ENCODE results near the gene CRYZL1.

The CRYZL1 gene

DNA sequence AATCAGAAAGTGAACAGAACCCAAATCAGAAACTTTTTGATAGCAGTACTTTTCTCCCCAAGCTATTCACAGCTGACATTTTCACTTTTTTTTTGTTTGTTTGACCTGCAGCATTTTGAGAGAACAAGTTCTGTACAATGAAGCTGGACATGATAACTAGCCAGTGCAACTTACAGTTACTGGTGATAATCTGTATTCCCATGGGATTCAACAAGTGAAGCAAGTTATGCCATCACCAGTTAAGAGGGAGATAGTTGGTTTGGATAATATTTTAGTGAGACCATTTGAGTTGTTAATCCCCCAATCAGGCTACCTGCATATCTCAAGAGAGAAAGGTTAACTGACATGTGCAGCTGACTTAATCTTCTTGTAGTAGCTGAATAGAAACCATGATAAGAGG, 80.6 kb downstream of the CRYZL1 start:
- no peak for DNase-seq (ENCODE audit: low read depth)

DNA sequence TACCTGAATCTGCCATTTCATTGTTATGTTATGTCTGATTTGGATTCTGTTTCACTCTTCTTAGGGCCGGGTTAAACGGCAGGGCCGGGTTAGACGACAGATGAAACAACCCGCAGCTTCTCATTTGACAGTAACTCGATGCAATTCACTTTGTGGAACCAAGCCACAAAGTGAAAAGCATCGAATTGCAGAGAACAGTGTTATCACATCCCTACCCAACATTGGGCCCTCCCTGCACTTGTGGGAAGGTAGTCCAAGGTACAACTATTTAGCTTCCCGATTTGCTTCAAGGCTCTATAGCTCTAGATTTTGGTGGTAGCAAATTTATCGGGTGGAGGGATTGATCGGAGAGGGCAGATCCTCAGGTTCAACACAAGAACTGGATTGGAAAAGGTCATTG, 81.7 kb downstream of the CRYZL1 start:
- DNase-seq (ENCODE audit: low read depth) = no peak

DNA sequence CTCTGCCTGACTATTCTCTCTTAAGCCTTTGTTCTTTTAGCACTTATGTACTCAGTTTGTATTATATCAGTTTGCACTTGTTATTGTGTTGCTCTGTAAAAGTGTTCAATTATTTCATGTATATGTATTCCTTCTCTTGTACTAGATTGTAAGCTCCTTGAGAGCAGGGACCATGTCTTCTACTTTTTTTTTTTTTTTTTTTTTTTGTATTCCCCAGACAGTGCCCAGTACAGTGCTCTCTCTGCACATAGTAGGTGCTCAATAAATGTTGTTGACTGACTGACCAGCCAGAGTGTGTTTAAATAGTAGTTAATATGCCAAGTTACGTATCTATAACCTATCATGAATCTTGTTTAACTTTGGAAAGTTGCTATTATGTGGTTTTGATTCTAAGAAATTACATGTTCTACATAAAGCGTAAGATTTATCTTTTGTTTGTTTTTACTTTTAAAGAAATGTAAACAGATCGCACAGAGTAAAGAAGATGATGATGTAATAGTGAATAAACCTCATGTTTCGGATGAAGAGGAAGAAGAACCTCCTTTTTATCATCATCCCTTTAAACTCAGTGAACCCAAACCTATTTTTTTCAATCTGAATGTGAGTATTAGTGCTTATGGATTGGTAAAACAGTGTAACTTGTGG, 82.6 kb downstream of the CRYZL1 start:
- DNase-seq (ENCODE audit: low read depth) = no peak

DNA sequence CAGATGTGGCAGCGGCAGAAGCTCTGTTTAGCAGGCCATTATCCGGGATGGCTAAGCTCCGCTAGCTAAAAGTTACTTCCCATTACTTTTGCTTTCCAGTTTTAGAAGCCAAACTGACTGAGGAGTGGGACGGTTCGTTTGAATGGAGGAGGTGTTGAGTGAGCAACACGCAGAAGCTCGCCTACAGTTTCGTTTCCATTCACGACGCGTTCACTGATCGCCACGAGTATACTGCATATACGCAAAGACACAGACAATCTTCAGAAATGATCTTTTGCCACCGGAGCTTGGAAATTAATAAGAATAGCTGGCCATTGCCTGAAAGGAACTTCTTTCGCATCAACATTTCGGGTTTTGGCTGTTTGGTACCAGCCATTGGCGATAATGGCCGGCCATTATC, 84.1 kb downstream of the CRYZL1 start:
- DNase-seq (ENCODE audit: low read depth) = no peak

DNA sequence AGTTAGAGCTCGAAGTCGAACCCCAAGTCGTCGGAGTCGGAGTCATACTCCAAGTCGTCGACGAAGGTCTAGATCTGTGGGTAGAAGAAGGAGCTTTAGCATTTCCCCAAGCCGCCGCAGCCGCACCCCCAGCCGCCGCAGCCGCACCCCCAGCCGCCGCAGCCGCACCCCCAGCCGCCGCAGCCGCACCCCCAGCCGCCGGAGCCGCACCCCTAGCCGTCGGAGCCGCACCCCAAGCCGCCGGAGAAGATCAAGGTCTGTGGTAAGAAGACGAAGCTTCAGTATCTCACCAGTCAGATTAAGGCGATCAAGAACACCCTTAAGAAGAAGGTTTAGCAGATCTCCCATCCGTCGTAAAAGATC, 86.6 kb downstream of the CRYZL1 start:
- no peak for DNase-seq (ENCODE audit: low read depth)

DNA sequence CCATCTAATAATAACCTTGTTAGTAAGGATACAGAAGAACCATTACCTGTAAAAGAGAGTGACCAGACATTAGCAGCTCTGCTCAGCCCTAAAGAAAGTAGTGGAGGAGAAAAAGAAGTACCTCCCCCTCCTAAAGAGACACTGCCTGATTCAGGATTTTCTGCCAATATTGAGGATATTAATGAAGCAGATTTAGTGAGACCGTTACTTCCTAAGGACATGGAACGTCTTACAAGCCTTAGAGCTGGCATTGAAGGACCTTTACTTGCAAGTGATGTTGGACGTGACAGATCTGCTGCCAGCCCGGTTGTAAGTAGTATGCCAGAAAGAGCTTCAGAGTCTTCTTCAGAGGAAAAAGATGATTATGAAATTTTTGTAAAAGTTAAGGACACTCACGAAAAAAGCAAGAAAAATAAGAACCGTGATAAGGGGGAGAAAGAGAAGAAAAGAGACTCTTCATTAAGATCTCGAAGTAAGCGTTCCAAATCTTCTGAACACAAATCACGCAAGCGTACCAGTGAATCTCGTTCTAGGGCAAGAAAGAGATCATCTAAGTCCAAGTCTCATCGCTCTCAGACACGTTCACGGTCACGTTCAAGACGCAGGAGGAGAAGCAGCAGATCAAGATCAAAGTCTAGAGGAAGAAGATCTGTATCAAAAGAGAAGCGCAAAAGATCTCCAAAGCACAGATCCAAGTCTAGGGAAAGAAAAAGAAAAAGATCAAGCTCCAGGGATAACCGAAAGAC, 87.1 kb downstream of the CRYZL1 start:
- no peak for DNase-seq (ENCODE audit: low read depth)

DNA sequence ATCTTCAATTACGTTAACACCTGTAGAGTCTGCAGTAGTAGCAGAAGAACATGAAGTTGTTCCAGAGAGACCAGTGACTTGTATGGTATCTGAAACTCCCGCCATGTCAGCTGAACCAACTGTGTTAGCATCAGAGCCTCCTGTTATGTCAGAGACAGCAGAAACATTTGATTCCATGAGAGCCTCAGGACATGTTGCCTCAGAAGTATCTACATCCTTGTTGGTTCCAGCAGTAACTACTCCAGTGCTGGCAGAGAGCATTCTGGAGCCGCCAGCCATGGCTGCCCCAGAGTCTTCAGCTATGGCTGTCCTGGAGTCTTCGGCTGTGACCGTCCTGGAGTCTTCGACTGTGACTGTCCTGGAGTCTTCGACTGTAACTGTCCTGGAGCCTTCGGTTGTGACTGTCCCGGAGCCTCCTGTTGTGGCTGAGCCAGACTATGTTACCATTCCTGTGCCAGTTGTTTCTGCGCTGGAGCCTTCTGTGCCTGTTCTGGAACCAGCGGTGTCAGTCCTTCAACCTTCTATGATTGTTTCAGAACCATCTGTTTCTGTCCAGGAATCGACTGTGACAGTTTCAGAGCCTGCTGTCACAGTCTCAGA, 88.4 kb downstream of the CRYZL1 start:
- no peak for DNase-seq (ENCODE audit: low read depth)

DNA sequence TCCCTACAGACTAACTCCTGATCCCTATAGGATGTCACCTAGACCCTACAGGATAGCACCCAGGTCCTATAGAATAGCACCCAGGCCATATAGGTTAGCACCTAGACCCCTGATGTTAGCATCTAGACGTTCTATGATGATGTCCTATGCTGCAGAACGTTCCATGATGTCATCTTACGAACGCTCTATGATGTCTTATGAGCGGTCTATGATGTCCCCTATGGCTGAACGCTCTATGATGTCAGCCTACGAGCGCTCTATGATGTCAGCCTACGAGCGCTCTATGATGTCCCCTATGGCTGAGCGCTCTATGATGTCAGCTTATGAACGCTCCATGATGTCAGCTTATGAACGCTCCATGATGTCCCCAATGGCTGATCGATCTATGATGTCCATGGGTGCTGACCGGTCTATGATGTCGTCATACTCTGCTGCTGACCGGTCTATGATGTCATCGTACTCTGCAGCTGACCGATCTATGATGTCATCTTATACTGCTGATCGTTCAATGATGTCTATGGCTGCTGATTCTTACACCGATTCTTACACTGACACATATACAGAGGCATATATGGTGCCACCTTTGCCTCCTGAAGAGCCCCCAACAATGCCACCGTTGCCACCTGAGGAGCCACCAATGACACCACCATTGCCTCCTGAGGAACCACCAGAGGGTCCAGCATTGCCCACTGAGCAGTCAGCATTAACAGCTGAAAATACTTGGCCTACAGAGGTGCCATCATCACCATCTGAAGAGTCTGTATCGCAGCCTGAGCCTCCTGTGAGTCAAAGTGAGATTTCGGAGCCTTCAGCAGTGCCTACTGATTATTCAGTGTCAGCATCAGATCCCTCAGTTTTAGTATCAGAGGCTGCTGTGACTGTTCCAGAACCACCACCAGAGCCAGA, 89.2 kb downstream of the CRYZL1 start:
- no peak for DNase-seq (ENCODE audit: low read depth)

DNA sequence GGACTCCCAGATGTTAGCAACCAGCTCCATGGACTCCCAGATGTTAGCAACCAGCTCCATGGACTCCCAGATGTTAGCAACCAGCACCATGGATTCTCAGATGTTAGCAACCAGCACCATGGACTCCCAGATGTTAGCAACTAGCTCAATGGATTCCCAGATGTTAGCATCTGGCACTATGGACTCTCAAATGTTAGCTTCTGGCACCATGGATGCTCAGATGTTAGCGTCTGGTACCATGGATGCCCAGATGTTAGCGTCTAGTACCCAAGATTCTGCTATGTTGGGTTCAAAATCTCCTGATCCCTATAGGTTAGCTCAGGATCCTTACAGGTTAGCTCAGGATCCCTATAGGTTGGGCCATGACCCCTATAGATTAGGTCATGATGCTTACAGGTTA, 89.9 kb downstream of the CRYZL1 start:
- DNase-seq (ENCODE audit: low read depth) = no peak

DNA sequence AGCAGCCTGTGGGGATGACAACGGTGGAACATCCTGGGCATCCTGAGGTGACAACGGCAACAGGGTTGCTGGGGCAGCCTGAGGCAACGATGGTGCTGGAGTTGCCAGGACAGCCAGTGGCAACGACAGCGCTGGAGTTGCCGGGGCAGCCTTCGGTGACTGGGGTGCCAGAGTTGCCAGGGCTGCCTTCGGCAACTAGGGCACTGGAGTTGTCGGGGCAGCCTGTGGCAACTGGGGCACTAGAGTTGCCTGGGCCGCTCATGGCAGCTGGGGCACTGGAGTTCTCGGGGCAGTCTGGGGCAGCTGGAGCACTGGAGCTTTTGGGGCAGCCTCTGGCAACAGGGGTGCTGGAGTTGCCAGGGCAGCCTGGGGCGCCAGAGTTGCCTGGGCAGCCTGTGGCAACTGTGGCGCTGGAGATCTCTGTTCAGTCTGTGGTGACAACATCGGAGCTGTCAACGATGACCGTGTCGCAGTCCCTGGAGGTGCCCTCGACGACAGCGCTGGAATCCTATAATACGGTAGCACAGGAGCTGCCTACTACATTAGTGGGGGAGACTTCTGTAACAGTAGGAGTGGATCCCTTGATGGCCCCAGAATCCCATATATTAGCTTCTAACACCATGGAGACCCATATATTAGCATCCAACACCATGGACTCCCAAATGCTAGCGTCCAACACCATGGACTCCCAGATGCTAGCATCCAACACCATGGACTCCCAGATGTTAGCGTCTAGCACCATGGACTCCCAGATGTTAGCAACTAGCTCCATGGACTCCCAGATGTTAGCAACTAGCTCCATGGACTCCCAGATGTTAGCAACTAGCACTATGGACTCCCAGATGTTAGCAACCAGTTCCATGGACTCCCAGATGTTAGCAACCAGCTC, 90.5 kb downstream of the CRYZL1 start:
- no peak for DNase-seq (ENCODE audit: low read depth)

DNA sequence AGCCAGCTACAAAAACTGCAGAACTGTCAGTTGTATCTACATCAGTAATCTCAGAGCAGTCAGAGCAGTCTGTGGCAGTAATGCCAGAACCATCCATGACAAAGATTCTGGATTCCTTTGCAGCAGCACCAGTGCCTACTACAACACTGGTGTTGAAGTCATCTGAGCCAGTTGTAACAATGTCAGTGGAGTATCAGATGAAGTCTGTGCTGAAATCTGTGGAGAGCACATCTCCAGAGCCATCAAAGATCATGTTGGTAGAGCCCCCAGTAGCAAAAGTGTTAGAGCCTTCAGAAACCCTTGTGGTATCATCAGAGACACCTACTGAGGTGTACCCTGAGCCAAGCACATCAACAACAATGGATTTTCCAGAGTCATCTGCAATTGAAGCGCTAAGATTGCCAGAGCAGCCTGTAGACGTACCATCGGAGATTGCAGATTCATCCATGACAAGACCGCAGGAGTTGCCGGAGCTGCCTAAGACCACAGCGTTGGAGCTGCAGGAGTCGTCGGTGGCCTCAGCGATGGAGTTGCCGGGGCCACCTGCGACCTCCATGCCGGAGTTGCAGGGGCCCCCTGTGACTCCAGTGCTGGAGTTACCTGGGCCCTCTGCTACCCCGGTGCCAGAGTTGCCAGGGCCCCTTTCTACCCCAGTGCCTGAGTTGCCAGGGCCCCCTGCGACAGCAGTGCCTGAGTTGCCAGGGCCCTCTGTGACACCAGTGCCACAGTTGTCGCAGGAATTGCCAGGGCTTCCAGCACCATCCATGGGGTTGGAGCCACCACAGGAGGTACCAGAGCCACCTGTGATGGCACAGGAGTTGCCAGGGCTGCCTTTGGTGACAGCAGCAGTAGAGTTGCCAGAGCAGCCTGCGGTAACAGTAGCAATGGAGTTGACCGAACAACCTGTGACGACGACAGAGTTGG, 91.4 kb downstream of the CRYZL1 start:
- DNase-seq (ENCODE audit: low read depth) = no peak

DNA sequence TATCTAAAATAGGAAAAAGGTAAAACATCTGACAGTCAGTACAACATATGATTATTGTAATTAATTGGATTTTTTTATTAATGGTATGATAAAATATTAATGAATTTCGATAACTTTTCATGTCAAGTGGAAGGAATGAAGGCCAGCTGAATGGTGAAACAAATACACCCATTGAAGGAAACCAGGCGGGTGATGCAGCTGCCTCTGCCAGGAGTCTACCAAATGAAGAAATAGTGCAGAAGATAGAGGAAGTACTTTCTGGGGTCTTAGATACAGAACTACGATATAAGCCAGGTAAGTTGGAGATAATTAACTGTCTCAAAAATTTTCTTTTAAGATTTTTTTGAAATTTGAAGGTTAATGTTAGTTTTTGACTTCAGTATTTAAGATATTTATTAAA, 95.5 kb downstream of the CRYZL1 start:
- DNase-seq (ENCODE audit: low read depth) = no peak

DNA sequence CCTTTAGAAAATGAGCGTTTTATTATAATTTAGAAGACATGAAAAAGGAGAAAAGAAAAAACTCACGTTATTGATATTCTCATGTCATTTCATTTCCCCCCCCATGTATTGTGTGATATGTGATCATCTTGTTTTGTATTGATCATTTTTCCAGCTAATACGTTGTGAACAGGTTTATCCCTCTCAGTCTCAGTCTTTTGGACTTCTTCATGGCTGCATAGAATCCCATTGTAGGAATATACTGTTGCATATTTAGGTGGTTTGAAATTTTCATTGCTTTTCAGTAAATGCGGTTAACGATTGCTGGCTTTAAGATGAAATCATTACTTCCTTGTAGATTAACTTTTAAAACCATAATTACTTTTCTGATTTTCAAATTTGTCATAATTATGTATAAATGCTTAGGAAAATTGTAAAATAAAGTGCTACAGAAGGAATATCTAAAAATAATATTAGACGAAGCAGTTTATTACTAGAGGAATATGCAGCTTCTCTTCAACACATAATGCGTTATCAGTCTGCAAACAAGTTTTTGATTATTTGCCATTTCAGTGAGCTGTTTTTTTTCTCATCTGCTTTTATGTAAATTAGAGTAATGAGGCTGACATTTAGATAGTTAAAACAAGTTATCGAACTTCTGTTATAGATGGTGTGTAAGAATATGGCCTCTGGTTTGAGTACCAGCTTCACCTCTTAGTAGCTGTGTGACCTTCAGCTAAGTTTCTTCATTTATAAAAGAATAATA, 96.9 kb downstream of the CRYZL1 start:
- no peak for DNase-seq (ENCODE audit: low read depth)

DNA sequence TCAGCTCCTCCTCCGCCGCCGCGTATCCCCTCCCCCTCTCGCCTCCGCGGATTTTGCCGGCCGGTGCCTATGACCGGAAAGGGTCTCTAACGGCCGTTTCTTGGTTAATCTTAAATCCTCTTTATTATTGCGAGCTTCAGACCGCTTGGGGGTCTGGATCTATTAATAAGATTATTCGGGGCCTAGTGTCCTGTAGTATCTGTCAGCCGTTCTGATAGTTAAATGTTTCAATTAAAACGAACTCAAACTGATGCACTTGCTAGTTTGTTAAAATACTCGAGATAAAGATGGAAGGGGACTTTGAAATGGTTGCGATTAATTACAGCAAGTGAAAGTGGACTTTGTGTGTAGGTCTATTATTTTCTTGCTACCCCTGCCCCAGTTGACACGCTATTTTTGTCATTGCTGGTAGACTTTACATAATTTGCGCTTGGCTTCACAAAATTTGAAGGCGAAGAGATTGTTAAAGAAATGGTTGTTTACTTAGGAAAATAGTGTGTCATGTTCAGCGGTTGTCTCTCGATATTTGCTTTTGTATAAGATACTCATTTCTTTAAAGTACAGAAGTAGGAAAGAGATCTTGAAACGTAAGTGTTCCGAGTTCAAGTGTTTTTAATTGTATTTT, 97.9 kb downstream of the CRYZL1 start:
- peak; percentile 46 for DNase-seq (ENCODE audit: low read depth)

DNA sequence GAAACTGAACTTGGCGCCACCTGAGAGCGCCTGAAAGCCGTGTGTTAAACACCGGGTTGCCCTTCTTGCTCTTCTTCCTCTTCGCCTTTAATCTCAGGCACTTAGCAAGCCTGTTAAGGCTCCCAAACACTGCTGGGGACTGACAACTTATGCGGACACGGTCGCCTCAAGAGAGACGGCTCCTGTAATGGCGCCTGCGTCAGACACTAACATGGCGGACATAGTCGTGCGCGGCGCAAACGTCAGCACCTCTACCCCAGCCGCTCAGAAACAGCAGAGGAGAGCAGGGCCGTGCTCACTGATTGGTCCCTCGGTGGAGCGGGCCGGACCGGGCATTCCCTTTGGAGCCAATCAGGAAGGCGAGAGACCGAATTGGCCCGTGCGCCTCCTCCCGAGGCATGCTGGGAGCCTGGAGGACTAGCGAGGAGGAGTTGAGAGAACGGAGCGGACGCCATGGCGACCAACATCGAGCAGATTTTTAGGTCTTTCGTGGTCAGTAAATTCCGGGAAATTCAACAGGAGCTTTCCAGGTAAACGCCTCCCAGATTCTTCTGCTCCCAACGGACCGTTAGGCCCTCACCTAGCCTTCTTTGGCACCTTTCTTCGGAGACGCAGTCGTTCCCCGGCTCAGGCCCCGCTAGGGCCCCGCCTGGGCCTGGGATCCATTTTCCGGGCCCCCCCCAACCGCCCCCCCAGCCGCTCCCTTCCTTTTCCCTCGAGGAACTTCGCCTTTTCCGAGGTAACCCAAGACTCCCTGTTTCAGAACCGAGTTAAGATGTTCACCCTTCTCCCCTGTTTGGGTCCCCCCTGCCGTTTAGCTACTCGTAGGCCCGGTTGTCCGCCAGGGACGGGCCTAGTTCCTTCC, 98.7 kb downstream of the CRYZL1 start, which contains the start of gene SON:
TSS of gene SON (plus strand) at position 399 of the 865 bp plus-strand sequence. CDS start at position 454, 55 bp downstream.
- peak; percentile 96 for DNase-seq (ENCODE audit: low read depth)

DNA sequence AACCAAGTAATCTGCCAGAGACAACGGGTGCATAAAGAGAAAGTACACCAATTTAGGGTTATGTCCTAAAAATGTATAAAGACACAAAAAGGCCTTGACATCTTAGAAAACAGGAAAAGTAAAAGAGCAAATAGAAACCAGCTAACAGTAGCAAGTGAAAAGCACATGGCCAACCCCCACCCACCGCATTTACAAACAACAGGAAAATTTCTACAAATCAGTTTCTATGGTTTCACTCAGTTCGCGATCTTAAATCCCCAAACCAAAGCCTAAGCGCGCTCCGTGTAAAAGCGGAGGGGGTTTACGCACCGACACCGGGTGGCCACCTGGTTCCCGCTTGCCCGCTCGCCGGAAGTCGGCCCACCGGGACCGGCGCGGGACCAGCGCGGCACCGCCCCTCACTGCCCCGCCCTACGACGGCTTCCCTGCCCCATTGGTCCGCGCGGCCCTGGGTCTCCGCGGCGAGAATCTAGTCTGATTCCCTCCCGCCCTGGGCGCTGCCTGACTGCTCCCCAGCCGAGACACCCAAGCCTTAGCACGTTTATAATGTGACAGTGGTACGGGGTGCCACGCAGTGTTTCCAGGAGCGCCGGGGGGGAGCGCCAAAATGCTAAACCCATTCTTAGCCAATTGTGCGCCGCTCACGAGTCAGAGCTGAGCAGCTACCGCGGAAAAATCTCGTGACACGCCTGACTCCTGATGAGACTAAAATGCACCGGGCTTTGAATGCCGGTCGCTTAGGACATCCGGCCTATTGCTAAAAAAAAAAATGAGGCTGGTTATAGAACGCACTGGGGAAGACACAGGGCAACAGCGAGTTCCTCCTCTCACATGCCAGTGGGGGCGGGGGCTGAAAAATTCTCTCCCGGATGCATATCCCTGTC, 99.5 kb downstream of the CRYZL1 start, which contains the start of gene GART:
TSS of gene GART (minus strand) at position 362 of the 884 bp plus-strand sequence. CDS start 2,802 bp downstream, outside the sequence.
- peak; percentile 73 for DNase-seq (ENCODE audit: low read depth)

All from stimulated activated CD4-positive, alpha-beta T cell treated with anti-CD3 and anti-CD28 coated beads, Interleukin-2, amount 100 ng/mL, for 4 hours (primary cell).